SK-N-SH (cell line): ENCODE results near the gene EHD1. TPM values are rescaled to one million over a fixed set of nuclear protein-coding genes. Genes with fewer than 3 reads are reported as not detected.

ENCODE experiments used
- CTCF ChIA-PET: fragments of 300-600, 350-600 bp; formaldehyde crosslinking; extraction: SDS; loops from one replicate; lab custom pipeline; 2021; lab: Yijun Ruan, JAX
- POLR2A ChIA-PET: fragments of 350-600 bp; sonication (Branson Sonifier 250); formaldehyde crosslinking; extraction: SDS; loops from one replicate; lab custom pipeline; 2020; ENCODE audit warnings: antibody characterized with exemption, inconsistent platforms; lab: Yijun Ruan, JAX
- DNase-seq: peaks from one replicate; pipeline ENCODE4 v3.0.0; 2012
- H2AFZ ChIP-seq: fragments of 200-600 bp; sonication (generic); 2 replicates; pipeline ENCODE4 v1.8.1; 2016; ENCODE audit warnings: antibody characterized with exemption, mild to moderate bottlenecking, low read depth
- H3F3A ChIP-seq: fragments of 200-600 bp; sonication (generic); replicated peaks from 2 replicates; pipeline ENCODE3; 2016; ENCODE audit warnings: antibody characterized with exemption, mild to moderate bottlenecking; ENCODE audit not compliant: insufficient read depth
- H3K27ac ChIP-seq, 2 experiments: fragments of 200-500 bp in 1 of 2; fragments of 200-600 bp in 1 of 2; sonication (Bioruptor generic) in 1 of 2; sonication (generic), shearing (Covaris generic) in 1 of 2; 2 replicates each; pipeline versions ENCODE4 v1.5.1 to v1.6.1; 2014 to 2016; ENCODE audit warnings: low read depth in 2 of 2, inconsistent platforms in 1 of 2, low read length in 1 of 2, mild to moderate bottlenecking in 1 of 2, mixed read lengths in 1 of 2
- H3K27me3 ChIP-seq: fragments of 200-600 bp; sonication (generic), shearing (Covaris generic); 2 replicates; pipeline ENCODE4 v1.6.1; 2016; ENCODE audit warnings: mixed run types; ENCODE audit not compliant: insufficient read depth
- H3K36me3 ChIP-seq, 2 experiments: fragments of 200-500 bp in 1 of 2; fragments of 200-600 bp in 1 of 2; sonication (Bioruptor generic) in 1 of 2; sonication (generic) in 1 of 2; replicated peaks in 1 of 2; 2 replicates each; pipeline versions ENCODE3 to v1.5.1; 2014 to 2016; ENCODE audit warnings: low read length in 1 of 2, mild to moderate bottlenecking in 1 of 2; ENCODE audit not compliant: insufficient read depth in 2 of 2, control insufficient read depth in 1 of 2
- H3K4me1 ChIP-seq, 2 experiments: fragments of 200-500 bp in 1 of 2; fragments of 200-600 bp in 1 of 2; sonication (Bioruptor generic) in 1 of 2; sonication (generic), shearing (Covaris generic) in 1 of 2; 2 replicates each; pipeline versions ENCODE4 v1.5.1 to v1.6.1; 2014 to 2016; ENCODE audit warnings: low read depth in 1 of 2, low read length in 1 of 2, mixed run types in 1 of 2; ENCODE audit not compliant: insufficient read depth in 2 of 2, control insufficient read depth in 1 of 2
- H3K4me2 ChIP-seq: fragments of 200-600 bp; sonication (generic), shearing (Covaris generic); 2 replicates; pipeline ENCODE4 v1.6.1; 2017; ENCODE audit warnings: mixed run types
- H3K4me3 ChIP-seq, 2 experiments: fragments of 200-500 bp in 1 of 2; fragments of 200-600 bp in 1 of 2; sonication (Bioruptor generic) in 1 of 2; sonication (generic), shearing (Covaris generic) in 1 of 2; 2 replicates each; pipeline versions ENCODE4 v1.5.1 to v1.8.1; 2014 to 2016; ENCODE audit warnings: low read depth in 2 of 2, inconsistent platforms in 1 of 2, low read length in 1 of 2, mild to moderate bottlenecking in 1 of 2, mixed read lengths in 1 of 2, moderate library complexity in 1 of 2
- H3K79me2 ChIP-seq: fragments of 200-600 bp; sonication (generic); 2 replicates; pipeline ENCODE4 v1.8.1; 2017; ENCODE audit warnings: mild to moderate bottlenecking; ENCODE audit not compliant: insufficient read depth
- H3K9ac ChIP-seq: fragments of 200-600 bp; sonication (generic); 2 replicates; pipeline ENCODE4 v1.6.1; 2017; ENCODE audit warnings: mixed run types
- H3K9me2 ChIP-seq: fragments of 200-600 bp; sonication (generic); 2 replicates; pipeline ENCODE4 v1.6.1; 2017; ENCODE audit warnings: mixed run types
- H3K9me3 ChIP-seq: fragments of 200-600 bp; sonication (generic); 2 replicates; pipeline ENCODE4 v1.6.1; 2017; ENCODE audit warnings: mixed run types, mild to moderate bottlenecking, moderate library complexity
- H4K20me1 ChIP-seq: fragments of 200-600 bp; sonication (generic); 2 replicates; pipeline ENCODE4 v1.6.1; 2017; ENCODE audit warnings: mild to moderate bottlenecking, mixed run types; ENCODE audit not compliant: insufficient read depth
- ELF1 ChIP-seq: IDR thresholded peaks from 2 replicates; pipeline ENCODE4 v1.4.0; 2012
- EZH2phosphoT487 ChIP-seq: fragments of 200-600 bp; sonication (generic); IDR thresholded peaks from 2 replicates; pipeline ENCODE4 v1.6.1; 2017; ENCODE audit warnings: low read depth, mixed run types, mild to moderate bottlenecking, antibody characterized with exemption, moderate library complexity, borderline replicate concordance
- FOSL2 ChIP-seq: IDR thresholded peaks from 2 replicates; pipeline ENCODE4 v1.4.0; 2012; ENCODE audit warnings: low read depth, mild to moderate bottlenecking, moderate library complexity, borderline replicate concordance
- FOXJ3 ChIP-seq: sonication (generic); formaldehyde crosslinking; IDR thresholded peaks from 2 replicates; pipeline ENCODE4 v1.5.1; 2020; ENCODE audit warnings: mild to moderate bottlenecking, missing genetic modification reagents
- FOXM1 ChIP-seq: IDR thresholded peaks from 2 replicates; pipeline ENCODE4 v1.4.0; 2012; ENCODE audit warnings: low read depth, mild to moderate bottlenecking
- JUND ChIP-seq: IDR thresholded peaks from 2 replicates; pipeline ENCODE4 v1.4.0; 2012
- MEF2A ChIP-seq: IDR thresholded peaks from 2 replicates; pipeline ENCODE4 v1.4.0; 2012; ENCODE audit warnings: low read depth, borderline replicate concordance
- NFIC ChIP-seq: IDR thresholded peaks from 2 replicates; pipeline ENCODE4 v1.4.0; 2012; ENCODE audit warnings: borderline replicate concordance
- SMC3 ChIP-seq: IDR thresholded peaks from 2 replicates; pipeline ENCODE4 v1.6.1; 2012; ENCODE audit warnings: low read depth, low read length, improper control_type of control experiment
- TEAD4 ChIP-seq: IDR thresholded peaks from 2 replicates; pipeline ENCODE4 v1.4.0; 2012; ENCODE audit warnings: mild to moderate bottlenecking, borderline replicate concordance; ENCODE audit not compliant: insufficient read depth
- WGBS: methylation state at CpG from one replicate; pipeline ENCODE4 v1.1.6; 2017; ENCODE audit warnings: low lambda C conversion rate; 5-methylcytosine and 5-hydroxymethylcytosine counted together
- polyA plus RNA-seq, 3 experiments: library from polyadenylated mRNA; depleted of rRNA; stranded (reverse); fragments of >200 nt; gene quantifications; 2 replicates each; pipeline ENCODE4 v1.2.3, GENCODE V29; 2012
- TF ChIP-seq, protein P1 (sequence below): fragments of 150-350 bp; IDR thresholded peaks from 2 replicates; pipeline ENCODE4 v1.6.1; 2017; ENCODE audit warnings: antibody characterized with exemption, low read length, low read depth, borderline replicate concordance
- TF ChIP-seq, protein P2 (sequence below): fragments of 150-350 bp; IDR thresholded peaks from 2 replicates; pipeline ENCODE4 v1.6.1; 2016; ENCODE audit warnings: mild to moderate bottlenecking, low read depth, low read length
- TF ChIP-seq, protein P3 (sequence below): IDR thresholded peaks from 2 replicates; pipeline ENCODE4 v1.4.0; 2012; ENCODE audit warnings: low read depth, borderline replicate concordance

Gene EHD1
- polyA plus RNA-seq, 1 of the 3 experiments (the other 2 are of a cell fraction) = 93.3 TPM

DNA sequence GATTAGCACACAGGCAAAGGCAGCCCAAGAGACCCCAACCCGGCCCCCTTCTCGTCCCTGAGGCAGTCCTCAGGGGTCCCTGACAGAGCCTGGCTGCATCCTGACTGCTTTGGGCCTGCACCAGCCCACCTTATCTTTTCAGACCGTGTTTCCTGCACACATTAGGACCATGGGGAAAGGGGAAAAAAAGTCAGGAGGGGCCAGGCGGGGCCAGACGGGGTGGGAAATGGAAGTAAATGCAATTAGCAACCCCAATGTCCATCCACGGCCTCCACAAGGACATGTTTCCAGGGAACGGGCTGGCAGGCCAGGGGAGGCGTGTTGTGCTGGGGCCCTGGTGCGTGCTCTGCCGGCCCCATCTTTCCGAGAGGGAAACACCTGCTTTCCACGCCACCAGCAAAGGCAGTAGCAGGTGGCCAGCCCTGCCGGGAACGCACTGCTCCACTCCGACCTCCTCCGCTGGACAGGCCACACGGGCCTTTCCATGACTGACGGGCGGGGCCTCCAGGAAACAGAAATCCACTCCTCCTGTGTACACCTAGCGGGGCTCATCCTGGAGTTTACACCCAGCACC lies 7.4 kb downstream of the EHD1 start (continued):
- TF ChIP-seq, protein P1, sequence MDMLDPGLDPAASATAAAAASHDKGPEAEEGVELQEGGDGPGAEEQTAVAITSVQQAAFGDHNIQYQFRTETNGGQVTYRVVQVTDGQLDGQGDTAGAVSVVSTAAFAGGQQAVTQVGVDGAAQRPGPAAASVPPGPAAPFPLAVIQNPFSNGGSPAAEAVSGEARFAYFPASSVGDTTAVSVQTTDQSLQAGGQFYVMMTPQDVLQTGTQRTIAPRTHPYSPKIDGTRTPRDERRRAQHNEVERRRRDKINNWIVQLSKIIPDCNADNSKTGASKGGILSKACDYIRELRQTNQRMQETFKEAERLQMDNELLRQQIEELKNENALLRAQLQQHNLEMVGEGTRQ = no peak
- TF ChIP-seq, protein P2, sequence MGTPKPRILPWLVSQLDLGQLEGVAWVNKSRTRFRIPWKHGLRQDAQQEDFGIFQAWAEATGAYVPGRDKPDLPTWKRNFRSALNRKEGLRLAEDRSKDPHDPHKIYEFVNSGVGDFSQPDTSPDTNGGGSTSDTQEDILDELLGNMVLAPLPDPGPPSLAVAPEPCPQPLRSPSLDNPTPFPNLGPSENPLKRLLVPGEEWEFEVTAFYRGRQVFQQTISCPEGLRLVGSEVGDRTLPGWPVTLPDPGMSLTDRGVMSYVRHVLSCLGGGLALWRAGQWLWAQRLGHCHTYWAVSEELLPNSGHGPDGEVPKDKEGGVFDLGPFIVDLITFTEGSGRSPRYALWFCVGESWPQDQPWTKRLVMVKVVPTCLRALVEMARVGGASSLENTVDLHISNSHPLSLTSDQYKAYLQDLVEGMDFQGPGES = no peak
- TF ChIP-seq, protein P3, sequence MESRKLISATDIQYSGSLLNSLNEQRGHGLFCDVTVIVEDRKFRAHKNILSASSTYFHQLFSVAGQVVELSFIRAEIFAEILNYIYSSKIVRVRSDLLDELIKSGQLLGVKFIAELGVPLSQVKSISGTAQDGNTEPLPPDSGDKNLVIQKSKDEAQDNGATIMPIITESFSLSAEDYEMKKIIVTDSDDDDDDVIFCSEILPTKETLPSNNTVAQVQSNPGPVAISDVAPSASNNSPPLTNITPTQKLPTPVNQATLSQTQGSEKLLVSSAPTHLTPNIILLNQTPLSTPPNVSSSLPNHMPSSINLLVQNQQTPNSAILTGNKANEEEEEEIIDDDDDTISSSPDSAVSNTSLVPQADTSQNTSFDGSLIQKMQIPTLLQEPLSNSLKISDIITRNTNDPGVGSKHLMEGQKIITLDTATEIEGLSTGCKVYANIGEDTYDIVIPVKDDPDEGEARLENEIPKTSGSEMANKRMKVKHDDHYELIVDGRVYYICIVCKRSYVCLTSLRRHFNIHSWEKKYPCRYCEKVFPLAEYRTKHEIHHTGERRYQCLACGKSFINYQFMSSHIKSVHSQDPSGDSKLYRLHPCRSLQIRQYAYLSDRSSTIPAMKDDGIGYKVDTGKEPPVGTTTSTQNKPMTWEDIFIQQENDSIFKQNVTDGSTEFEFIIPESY = no peak
- TF ChIP-seq EZH2phosphoT487 = no peak
- no peak for TF ChIP-seq FOXM1
- no peak for TF ChIP-seq TEAD4

DNA sequence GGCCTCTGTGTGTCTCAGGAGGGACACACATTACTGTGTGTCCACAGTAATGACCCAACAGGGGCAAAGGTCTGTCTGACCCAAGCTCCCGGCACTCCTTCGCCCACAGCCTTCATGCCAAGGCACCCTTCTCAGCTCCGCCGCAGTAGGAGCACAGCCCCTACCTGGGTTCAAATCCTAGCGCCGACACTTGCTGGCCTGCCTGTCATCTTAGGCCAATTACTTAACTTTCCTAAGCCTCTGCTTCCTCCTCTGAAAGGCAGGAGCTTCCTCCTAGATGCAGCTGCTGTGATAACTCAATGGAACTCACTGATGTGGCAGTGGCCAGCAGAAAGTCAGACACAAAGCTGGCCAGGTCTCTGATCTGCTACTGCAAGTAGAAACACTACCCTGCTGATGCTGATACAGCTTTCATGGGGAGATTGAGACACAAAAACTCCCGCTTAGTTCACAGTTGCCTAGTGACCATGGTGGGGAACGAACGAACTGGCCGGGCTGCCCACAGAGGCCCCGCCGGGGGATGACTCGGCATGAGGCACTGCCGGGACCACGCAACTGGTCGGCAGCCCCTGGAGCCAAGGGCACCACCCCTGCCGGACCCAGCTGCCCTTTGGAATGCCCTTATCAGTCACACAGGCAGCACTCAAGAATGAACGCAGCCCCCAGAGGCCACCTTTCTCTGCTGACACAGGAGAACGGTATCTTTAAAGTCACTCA lies 8.1 kb downstream of the EHD1 start:
- CTCF ChIA-PET = interaction anchor here (3.8 kb wide), 1 partner anchor 23 kb away, joined by 34 read pairs; no protein-coding TSS in a partner anchor
- DNase-seq = no peak
- H3K27ac ChIP-seq = peak overlapping the region in 1 of 2 experiments; percentile 58; a peak in 2 of 4 replicates
- H3K4me2 ChIP-seq = peak overlapping the region; percentile 68
- TF ChIP-seq JUND (no peak), FOXJ3 (no peak), MEF2A (no peak), SMC3 (no peak), ELF1 (no peak), FOSL2 (peak; percentile 22; the same call in 1 of the 2 replicates), NFIC (no peak)
- no peaks in the 10 kb centered on the region for H3K27me3 ChIP-seq
- peak overlapping the region; percentile 49; the same call in 1 of the 2 replicates for H3K9ac ChIP-seq
- H3F3A ChIP-seq = peaks cover 17% of the 10 kb centered on the region
- peaks cover 2 to 28% of the 10 kb centered on the region in 2 experiments; a peak in 3 of 4 replicates for H3K4me1 ChIP-seq
- peaks cover 95% of the 10 kb centered on the region for H3K79me2 ChIP-seq
- POLR2A ChIA-PET = no interaction called here
- H4K20me1 ChIP-seq = peaks cover 86% of the 10 kb centered on the region
- no peak overlapping the region for H2AFZ ChIP-seq
- peaks cover 30% of the 10 kb centered on the region in 2 experiments for H3K36me3 ChIP-seq
- H3K9me3 ChIP-seq = no peaks in the 10 kb centered on the region
- H3K9me2 ChIP-seq = no peaks in the 10 kb centered on the region
- 57% methylated on average over 16 of the region's 19 CpGs for WGBS
- peak overlapping the region in 1 of 2 experiments; percentile 13; a peak in 1 of 4 replicates for H3K4me3 ChIP-seq
